Occipital lobe (tissue), 2 donors: ENCODE data around the gene C20orf204. TPM values are rescaled to one million over a fixed set of nuclear protein-coding genes. Genes with fewer than 3 reads are reported as not detected.

Source experiments
- DNase-seq: peaks from one replicate; lab custom pipeline; 2025; lab: John Stamatoyannopoulos, UW
- total RNA-seq: library from RNA; depleted of rRNA; stranded (reverse); fragments of >200 nt; gene quantifications from one replicate; pipeline ENCODE4 v1.2.3, GENCODE V29; 2014

The C20orf204 gene
- total RNA-seq, 1 donor from 2014 or later: 1.2 TPM

GRCh38 chr20:64071341-64072332 is 35.7 kb downstream of the C20orf204 start:
- no peak for DNase-seq

GRCh38 chr20:64072498-64073063 is 36.6 kb downstream of the C20orf204 start:
- DNase-seq: no peak

DNA sequence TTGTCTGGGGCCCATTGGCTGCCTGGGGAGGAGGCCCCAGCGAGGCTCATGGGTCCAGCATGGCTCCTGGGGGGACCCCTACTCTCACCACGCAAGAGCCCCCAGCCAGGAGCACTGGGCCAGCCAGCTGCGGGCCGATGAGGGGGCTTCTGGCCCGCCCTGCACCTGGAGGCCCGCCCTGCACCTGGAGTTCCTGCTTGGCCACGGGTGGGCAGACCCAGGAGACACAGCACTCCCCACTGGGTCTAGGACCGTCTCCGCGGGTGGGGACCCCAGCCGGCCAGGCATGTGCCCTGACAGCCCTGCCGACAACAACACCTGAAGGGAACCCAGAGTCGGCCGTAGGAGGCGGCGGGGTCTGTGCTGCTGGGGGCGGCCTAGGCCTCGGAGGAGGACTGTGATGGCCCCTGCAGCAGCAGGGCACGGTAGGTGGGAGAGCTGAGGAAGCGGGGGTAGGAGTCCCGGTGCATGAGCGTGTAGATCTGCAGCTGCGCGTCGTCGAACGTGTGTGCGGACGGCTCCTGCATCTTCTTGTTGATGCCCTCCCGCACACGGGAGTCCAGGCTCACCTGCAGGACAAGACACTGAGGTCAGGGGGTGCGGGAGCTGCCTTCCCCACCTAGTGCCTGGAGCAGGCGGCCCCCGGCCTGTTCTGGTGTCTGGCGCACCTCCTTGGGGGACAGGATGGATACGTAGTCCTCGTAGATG is 37.6 kb downstream of the C20orf204 start:
- no peak for DNase-seq

GRCh38 chr20:64074184-64074789 is 38.3 kb downstream of the C20orf204 start:
- no peak for DNase-seq

DNA sequence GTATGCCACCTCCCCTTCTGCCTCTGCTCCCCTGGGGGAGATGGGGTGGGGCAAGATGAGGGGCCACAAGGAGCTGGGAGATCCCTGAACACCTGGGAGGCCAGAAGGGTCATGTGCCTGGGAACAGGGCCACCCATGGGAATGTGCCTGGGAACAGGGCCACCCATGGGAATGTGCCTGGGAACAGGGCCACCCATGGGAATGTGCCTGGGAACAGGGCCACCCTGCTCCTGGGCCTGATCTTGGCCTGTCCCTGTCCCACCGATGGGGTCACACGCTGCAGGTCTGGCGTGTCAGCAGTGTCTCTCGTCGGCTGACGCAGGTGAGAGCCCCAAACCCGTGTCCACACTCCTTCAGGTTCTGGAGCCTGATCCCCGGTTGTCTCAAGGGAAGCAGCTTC is 39.0 kb downstream of the C20orf204 start:
- DNase-seq: no peak

DNA sequence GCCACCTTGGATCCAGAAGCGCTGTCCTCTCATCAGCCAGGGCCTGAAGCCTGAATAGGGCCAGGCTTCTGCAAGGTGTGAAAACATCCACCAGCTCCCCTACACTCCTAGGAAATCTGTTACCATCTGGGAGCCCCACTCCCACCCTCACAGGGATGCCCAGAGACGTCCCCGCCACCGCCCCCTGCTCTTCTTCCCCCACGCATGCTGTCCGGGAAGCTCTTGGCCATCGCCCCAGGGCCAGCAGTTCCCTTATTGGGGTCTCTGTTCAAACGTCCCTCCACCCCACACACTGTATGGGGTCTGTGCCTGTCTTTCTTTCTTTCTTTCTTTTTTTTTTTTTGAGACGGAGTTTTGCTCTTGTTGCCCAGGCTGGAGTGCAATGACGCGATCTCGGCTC is 39.6 kb downstream of the C20orf204 start:
- DNase-seq: no peak

DNA sequence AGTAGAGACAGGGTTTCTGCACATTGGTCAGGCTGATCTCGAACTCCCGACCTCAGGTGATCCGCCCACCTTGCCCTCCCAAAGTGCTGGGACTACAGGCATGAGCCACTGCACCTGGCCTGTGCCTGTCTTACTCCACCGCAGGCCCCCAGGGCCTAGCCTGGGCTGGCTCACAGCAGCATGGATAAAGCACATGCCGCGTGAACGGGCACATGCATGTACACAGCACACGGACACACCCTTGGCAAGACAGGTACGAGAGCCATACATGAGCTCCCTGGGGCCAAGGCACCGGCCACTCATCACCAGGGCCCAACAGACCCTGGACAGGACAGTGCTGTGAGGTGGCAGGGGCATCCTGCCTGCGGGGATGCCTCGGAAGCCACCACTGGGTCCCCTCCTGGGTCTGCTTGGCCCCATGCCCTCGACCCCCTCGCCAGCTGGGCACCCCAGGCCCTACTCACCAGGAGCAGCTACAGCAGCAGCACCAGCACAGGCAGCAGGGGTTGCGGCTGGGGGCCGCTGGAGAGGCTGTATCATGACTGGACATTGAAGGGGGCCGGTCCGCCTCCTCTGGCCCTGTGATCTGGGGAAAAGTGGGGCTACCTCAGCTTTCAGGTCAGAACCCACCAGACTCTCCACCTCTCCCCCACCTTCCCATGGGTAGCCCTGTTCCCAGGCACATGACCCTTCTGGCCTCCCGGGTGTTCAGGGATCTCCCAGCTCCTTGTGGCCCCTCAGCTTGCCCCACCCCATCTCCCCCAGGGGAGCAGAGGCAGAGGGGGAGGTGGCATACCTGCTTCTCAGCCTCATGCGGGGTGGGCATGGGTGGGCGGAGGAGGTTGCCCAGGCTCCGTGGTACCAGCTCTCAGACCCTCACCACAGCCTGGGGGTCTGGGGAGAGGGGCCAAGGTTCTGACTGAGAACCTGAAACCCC is 40.3 kb downstream of the C20orf204 start:
- DNase-seq: no peak

GRCh38 chr20:64077094-64077493 is 41.1 kb downstream of the C20orf204 start:
- no peak for DNase-seq

DNA sequence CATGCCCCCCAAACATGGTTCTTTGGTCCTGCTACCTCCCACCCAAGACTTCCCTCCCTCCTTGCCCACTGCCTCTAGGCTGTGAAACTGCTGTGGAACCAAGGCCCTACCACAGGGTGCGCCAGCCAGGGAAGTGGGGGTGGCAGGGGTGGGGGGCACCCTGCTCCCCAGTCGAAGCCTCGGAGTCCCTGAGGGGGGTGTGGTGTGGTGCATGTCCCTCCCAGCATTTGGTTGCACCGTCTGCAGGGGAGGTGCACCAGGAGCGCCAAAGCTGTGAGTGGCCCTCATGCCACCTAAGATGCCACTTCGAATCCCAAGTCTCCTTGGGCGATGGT is 41.5 kb downstream of the C20orf204 start:
- DNase-seq: no peak

- no peak for DNase-seq
Measured at GRCh38 chr20:64077876-64078551, 42.0 kb downstream of the C20orf204 start.

DNA sequence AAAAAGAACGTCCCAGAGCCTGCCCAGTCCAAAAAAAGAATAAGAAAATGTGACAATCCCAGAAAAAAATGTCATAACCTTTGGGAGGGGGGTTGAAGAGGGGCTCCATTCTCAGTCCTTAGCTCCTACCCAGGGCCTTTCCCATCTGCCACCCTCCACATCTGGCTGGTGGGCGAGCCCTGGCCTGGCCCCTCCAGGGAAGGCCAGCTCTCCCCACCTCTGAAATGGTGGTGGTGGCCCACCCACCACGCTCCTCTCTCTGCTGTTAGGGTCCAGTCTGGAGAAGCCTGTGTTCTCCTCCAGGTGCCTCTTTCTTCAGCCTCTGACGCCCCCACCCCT is 42.9 kb downstream of the C20orf204 start:
- no peak for DNase-seq

GRCh38 chr20:64079273-64080012 is 43.5 kb downstream of the C20orf204 start, which contains the start of gene RGS19:
TSS of gene RGS19 (minus strand) at chr20:64079518. CDS start at chr20:64076886, 2,632 bp downstream.
- DNase-seq: peak; percentile 28

DNA sequence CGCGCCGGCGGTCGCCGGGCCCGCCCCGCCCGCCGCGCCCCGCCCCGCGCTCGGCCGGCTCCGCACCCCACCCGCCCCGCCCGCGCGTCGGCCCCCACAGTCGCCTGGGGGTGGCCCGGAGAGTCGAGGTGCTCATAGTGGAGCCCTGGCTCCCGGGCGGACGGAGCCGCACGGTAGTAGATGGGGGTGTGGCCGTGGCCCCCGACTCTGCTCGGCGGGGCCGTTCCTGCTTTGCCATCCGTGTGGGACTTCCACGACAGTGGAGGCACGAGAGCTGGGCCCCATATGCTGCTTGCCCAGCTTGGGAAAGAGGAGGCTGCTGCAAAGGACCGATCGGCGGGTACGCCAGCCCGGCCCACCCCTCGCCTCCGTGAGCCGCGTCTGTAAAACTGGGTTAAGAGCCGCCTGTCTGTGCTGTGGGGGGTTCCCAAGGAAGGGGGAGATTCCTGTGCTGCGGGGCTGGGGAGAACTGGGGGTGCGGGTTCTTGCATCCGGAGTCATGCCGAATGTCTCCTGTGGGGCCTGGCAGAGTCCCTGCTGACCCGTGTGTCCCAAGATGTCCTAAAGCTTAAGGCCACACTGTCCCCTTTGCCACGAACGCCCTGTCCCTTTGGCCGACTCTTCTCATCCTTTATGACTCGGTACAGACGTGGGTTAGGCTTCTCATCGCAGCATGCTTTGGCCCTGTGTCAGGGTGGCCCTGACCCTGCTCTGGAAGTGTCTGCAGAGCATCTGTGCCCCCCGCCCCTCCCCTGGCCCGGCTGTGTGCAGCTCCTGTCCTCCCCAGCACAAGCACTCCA is 44.2 kb downstream of the C20orf204 start, which contains the start of gene OPRL1:
OPRL1 (plus strand) TSS at position 70 of the 800 bp plus-strand sequence. CDS start 12,639 bp downstream, outside the sequence.
- no peak for DNase-seq

- DNase-seq: no peak
Measured at GRCh38 chr20:64080813-64081623, 45.0 kb downstream of the C20orf204 start.

DNA sequence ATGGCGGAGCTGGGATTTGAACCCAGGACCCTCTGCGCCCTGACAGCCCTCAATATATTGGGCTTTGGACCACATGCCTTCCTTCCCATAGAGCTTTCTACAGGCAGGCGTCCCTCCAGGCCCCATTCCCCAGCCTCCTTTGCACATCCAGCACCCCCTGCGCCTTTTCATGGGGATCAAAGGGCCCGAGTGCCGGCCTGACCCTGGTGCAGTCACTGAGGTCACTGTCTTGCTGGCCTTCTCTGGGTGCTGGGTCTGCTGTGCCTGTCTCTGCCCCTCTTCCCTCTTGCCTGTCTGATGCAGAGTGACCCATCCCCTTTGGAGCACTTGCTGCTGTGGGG is 45.6 kb downstream of the C20orf204 start:
- DNase-seq: no peak

- DNase-seq: no peak
Measured at GRCh38 chr20:64082126-64082731, 46.2 kb downstream of the C20orf204 start.

DNA sequence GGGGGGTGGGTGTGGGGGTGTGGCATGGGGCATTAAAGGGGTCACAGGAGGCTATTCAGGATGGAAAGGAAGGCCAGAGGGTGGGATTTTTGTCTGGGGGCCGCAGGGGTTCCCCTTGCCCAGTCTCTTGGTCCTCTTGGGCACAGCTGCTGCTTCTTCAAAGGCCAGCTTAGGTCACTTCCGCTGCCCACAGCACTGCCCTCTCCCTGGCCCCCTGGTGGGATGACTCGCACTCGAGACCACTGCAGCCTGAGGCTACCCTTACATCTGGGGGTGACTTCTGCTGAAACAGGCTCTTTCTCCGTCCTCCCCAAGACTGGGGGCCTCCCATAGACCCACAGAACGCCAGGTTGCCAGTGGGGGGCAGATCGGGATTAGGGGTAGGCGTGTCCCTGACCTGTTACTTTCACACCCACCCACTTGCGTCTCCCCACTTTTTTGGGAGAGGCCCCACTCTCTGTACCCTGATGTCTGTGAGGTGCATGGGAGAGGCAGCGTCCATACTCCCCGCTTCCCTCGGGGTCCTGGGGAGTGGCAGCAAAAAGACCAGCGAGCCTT is 46.9 kb downstream of the C20orf204 start:
- no peak for DNase-seq
